GM21515 (cell line): Measurements from ENCODE around the gene FAM184A.
"Not testable (repeated sequence)": the region's sequence is repeated elsewhere in the genome, so short reads cannot be mapped to it uniquely, and the experiment has no call there.

Source experiments
- ATAC-seq: cut with Tn5 transposase; IDR thresholded peaks from one replicate; pipeline ENCODE4 v1.9.1; 2021; ENCODE audit not compliant: unreplicated experiment

The FAM184A gene

GRCh38 chr6:119097815-119098361 lies 19.4 kb upstream of the FAM184A start:
- not testable (repeated sequence) for ATAC-seq

- ATAC-seq, result no peak
Observed at GRCh38 chr6:119096721-119097565, 18.5 kb upstream of the FAM184A start.

GRCh38 chr6:119090256-119090655 lies 11.8 kb upstream of the FAM184A start:
- no peak for ATAC-seq

- no peak for ATAC-seq
Observed at GRCh38 chr6:119084784-119085183, 6.3 kb upstream of the FAM184A start.

- no peak for ATAC-seq
Observed at GRCh38 chr6:119083007-119083406, 4.5 kb upstream of the FAM184A start.

- ATAC-seq, result no peak
Observed at GRCh38 chr6:119079283-119079809, 882 bp upstream of the FAM184A start.

GRCh38 chr6:119077643-119078375 lies 655 bp downstream of the FAM184A start:
- peak; percentile 35 for ATAC-seq

- ATAC-seq, result no peak
Observed at GRCh38 chr6:119077391-119077642, 1.1 kb downstream of the FAM184A start.

- no peak for ATAC-seq
Observed at GRCh38 chr6:119076576-119077390, 1.7 kb downstream of the FAM184A start.

- no peak for ATAC-seq
Observed at GRCh38 chr6:119076173-119076572, 2.3 kb downstream of the FAM184A start.

- no peak for ATAC-seq
Observed at GRCh38 chr6:119075200-119075981, 3.1 kb downstream of the FAM184A start.

- no peak for ATAC-seq
Observed at GRCh38 chr6:119073307-119074051, 5.0 kb downstream of the FAM184A start.

GRCh38 chr6:119071576-119071975 lies 6.9 kb downstream of the FAM184A start:
- ATAC-seq, result no peak

- no peak for ATAC-seq
Observed at GRCh38 chr6:119067091-119067490, 11.4 kb downstream of the FAM184A start.

- ATAC-seq, result no peak
Observed at GRCh38 chr6:119066517-119066916, 11.9 kb downstream of the FAM184A start.

- ATAC-seq, result no peak
Observed at GRCh38 chr6:119065955-119066354, 12.5 kb downstream of the FAM184A start.

GRCh38 chr6:119065382-119065781 lies 13.1 kb downstream of the FAM184A start:
- no peak for ATAC-seq

GRCh38 chr6:119063491-119063890 lies 15.0 kb downstream of the FAM184A start:
- ATAC-seq, result no peak

- no peak for ATAC-seq
Observed at GRCh38 chr6:119061215-119061614, 17.2 kb downstream of the FAM184A start.
